Keratinocyte (primary cell): ENCODE measurements around the gene URB2.

Source experiments
- CTCF ChIP-seq, 3 experiments: IDR thresholded peaks in 1 of 3; conservative IDR thresholded peaks in 1 of 3; optimal IDR thresholded peaks in 1 of 3; 2 replicates in 2 of 3; 3 replicates in 1 of 3; pipeline versions ENCODE3 to v1.5.1; 2011; ENCODE audit warnings: low read length in 3 of 3, mild to moderate bottlenecking in 3 of 3, moderate library complexity in 2 of 3, control low read depth in 1 of 3, inconsistent platforms in 1 of 3; ENCODE audit not compliant: insufficient read depth in 2 of 3; ENCODE audit errors: extremely low read depth in 1 of 3
- EZH2 ChIP-seq: IDR thresholded peaks from one replicate; pipeline ENCODE4 v1.6.1; 2012; ENCODE audit warnings: inconsistent platforms, mild to moderate bottlenecking, low read length, moderate library complexity

GRCh38 chr1:229594227-229595008, 31.6 kb upstream of the URB2 start:
- TF ChIP-seq EZH2 (no peak), CTCF (optimal IDR thresholded peaks at IDR 0.05 in 1 of 3, IDR thresholded peaks at IDR 0.05 in 1 of 3, conservative IDR thresholded peaks at IDR 0.05 in 1 of 3; ENCODE audit: extremely low read depth in 1 of 3, insufficient read depth in 2 of 3, low read length in 3 of 3) (no peak)
